Stomach (tissue), 4 donors: ENCODE results near the gene PRKCB.

Experiments
- CTCF ChIP-seq, 7 experiments: fragments of 450-650 bp in 4 of 7; fragments of 200-600 bp in 3 of 7; sonication (generic) in 3 of 7; IDR thresholded peaks; one replicate each; pipeline ENCODE4 v1.5.1; 2016 to 2019; ENCODE audit warnings: antibody characterized with exemption in 7 of 7, control low read depth in 2 of 7, mild to moderate bottlenecking in 1 of 7
- EP300 ChIP-seq: sonication (generic); formaldehyde crosslinking; IDR thresholded peaks from one replicate; pipeline ENCODE4 v1.6.1; 2017; ENCODE audit warnings: antibody characterized with exemption
- POLR2A ChIP-seq, 4 donors: fragments of 450-650 bp; IDR thresholded peaks; one replicate each; pipeline ENCODE4 v1.6.1; 2016; ENCODE audit warnings: antibody characterized with exemption in 4 of 4, control low read depth in 2 of 4, mild to moderate bottlenecking in 1 of 4, moderate library complexity in 1 of 4
- POLR2AphosphoS5 ChIP-seq, 3 donors: sonication (generic); formaldehyde crosslinking; IDR thresholded peaks; one replicate each; pipeline ENCODE4 v1.6.1; 2016; ENCODE audit warnings: antibody characterized with exemption in 3 of 3

GRCh38 chr16:23987443-23987842 lies 151.7 kb downstream of the PRKCB start:
- TF ChIP-seq CTCF (IDR thresholded peaks at IDR 0.05), result no peak
- TF ChIP-seq POLR2AphosphoS5 (IDR thresholded peaks at IDR 0.05), result no peak
- no peak for TF ChIP-seq POLR2A (IDR thresholded peaks at IDR 0.05)
- no peak for TF ChIP-seq EP300
